Adrenal gland (tissue), 12 donors: ENCODE results near the gene ATP9A. TPM values are rescaled to one million over a fixed set of nuclear protein-coding genes. Genes with fewer than 3 reads are reported as not detected.
"Not testable (repeated sequence)": the region's sequence is repeated elsewhere in the genome, so short reads cannot be mapped to it uniquely, and the experiment has no call there.

ENCODE experiments used
- DNase-seq, 7 donors: peaks; one replicate each; pipeline ENCODE4 v3.0.0-alpha.2; 2019 to 2020
- H3K27ac ChIP-seq, 5 donors: fragments of 200-600 bp; sonication (generic) in 4 of 5; 1 replicate in 3 of 5; 2 replicates in 2 of 5; pipeline versions ENCODE4 v1.5.1 to v1.8.0; 2016 to 2020; ENCODE audit warnings: mild to moderate bottlenecking in 1 of 5
- H3K27me3 ChIP-seq: fragments of 200-600 bp; 2 replicates; pipeline ENCODE4 v1.8.0; 2021
- H3K36me3 ChIP-seq, 2 donors: fragments of 200-600 bp; replicated peaks in 1 of 2; 1 replicate in 1 of 2; 2 replicates in 1 of 2; pipeline versions ENCODE4 v1.5.1 to v1.8.0; 2018 to 2022
- H3K4me1 ChIP-seq, 2 donors: fragments of 200-600 bp; replicated peaks in 1 of 2; 1 replicate in 1 of 2; 2 replicates in 1 of 2; pipeline versions ENCODE4 v1.5.1 to v1.8.0; 2018 to 2021
- H3K4me3 ChIP-seq, 4 donors: fragments of 200-600 bp; sonication (generic) in 3 of 4; one replicate each; pipeline ENCODE4 v1.5.1; 2016 to 2018
- H3K9me3 ChIP-seq, 3 donors: fragments of 200-600 bp; sonication (generic) in 1 of 3; replicated peaks in 1 of 3; 1 replicate in 2 of 3; 2 replicates in 1 of 3; pipeline versions ENCODE4 v1.5.1 to v1.8.0; 2016 to 2021
- CTCF ChIP-seq, 6 experiments: fragments of 450-650 bp in 4 of 6; fragments of 200-600 bp in 2 of 6; sonication (generic) in 1 of 6; IDR thresholded peaks; 1 replicate in 5 of 6; 2 replicates in 1 of 6; pipeline versions ENCODE4 v1.5.1 to v1.8.0; 2016 to 2021; ENCODE audit warnings: antibody characterized with exemption in 6 of 6, mild to moderate bottlenecking in 2 of 6, moderate library complexity in 1 of 6
- POLR2A ChIP-seq, 2 donors: fragments of 450-650 bp; IDR thresholded peaks; one replicate each; pipeline ENCODE4 v1.6.1; 2017; ENCODE audit warnings: antibody characterized with exemption in 2 of 2, mild to moderate bottlenecking in 2 of 2, moderate library complexity in 1 of 2
- WGBS, 4 donors: extraction: QIAGEN DNeasy Blood & Tissue Kit in 2 of 4; methylation state at CpG; one replicate each; pipeline versions ENCODE4 v1.1.5 to v1.1.7; 2013 to 2017; 5-methylcytosine and 5-hydroxymethylcytosine counted together
- intact Hi-C, 2 donors: fragments of 100-400 bp; cut with DNase I; formaldehyde crosslinking; loops; one replicate each; pipeline versions ENCODE4 v1.14.1 to v1.15.0; 2022 to 2023
- polyA plus RNA-seq, 3 donors: library from polyadenylated mRNA; stranded (reverse); fragments of 200-250 nt in 2 of 3; fragments of 350-450 nt in 1 of 3; fragmentation: Illumina TruSeq in 1 of 3; extraction: RNeasy Lipid Tissue Mini Kit (QIAGEN cat#74804) in 1 of 3; gene quantifications; one replicate each; pipeline ENCODE4 v1.2.3, GENCODE V29; 2013 to 2014
- total RNA-seq, 9 donors: library from RNA; depleted of rRNA in 4 of 9; stranded (reverse); fragments of >200 nt in 4 of 9; fragments of 120-200 nt in 1 of 9; fragmentation: NEBNext Ultra II Directional in 1 of 9; extraction: Animal tissue kit (Norgen Biotek cat#: 25700) in 1 of 9; gene quantifications; one replicate each; pipeline versions ENCODE4 v1.1.0 to v1.2.4, GENCODE V29; 2013 to 2023
- donor health status: healthy with polysubstance abuse.
- donor health status: Bipolar disorder and iron deficiency.
- donor health status: DM: yes; HTN: yes; CAD: no.
- donor health status: DM: no; HTN: no; CAD: no.
- donor health status: DM: no; HTN: no; CAD: no.
- donor health status: DM: yes; HTN: yes; CAD: no.

The ATP9A gene
- total and polyA plus RNA-seq, 12 donors: 3.7 to 34.5 (median 16.7) TPM

GRCh38 chr20:51749674-51750036 lies 18.5 kb downstream of the ATP9A start:
- 8 to 17% (median 13%) methylated on average over 1 of the region's 1 CpG for WGBS, 4 donors
- Histone ChIP-seq H3K27ac (peak overlapping the region in 3 of 5 donors; percentile 29 to 88 (median 68)), H3K4me3 (no peak overlapping the region), H3K9me3 (no peaks in the 10 kb centered on the region), H3K4me1 (peaks cover 20 to 21% of the 10 kb centered on the region in 2 donors), H3K27me3 (no peaks in the 10 kb centered on the region), H3K36me3 (no peaks in the 10 kb centered on the region)
- TF ChIP-seq CTCF (IDR thresholded peaks at IDR 0.05) (no peak), POLR2A (IDR thresholded peaks at IDR 0.05) (no peak)
- DNase-seq: peak in 3 of 7 donors; percentile 30 to 56 (median 31)
- intact Hi-C loops: no loop called here

GRCh38 chr20:51747182-51747911 lies 20.8 kb downstream of the ATP9A start:
- intact Hi-C loops: no loop called here
- Histone ChIP-seq H3K27ac (no peak overlapping the region), H3K4me1 (peaks cover 14 to 15% of the 10 kb centered on the region in 2 donors), H3K27me3 (no peaks in the 10 kb centered on the region), H3K4me3 (no peak overlapping the region), H3K36me3 (no peaks in the 10 kb centered on the region), H3K9me3 (no peaks in the 10 kb centered on the region)
- DNase-seq: no peak
- WGBS, 4 donors: 80 to 90% (median 84%) methylated on average over 7 of the region's 7 CpGs
- TF ChIP-seq CTCF (IDR thresholded peaks at IDR 0.05): no peak
- no peak for TF ChIP-seq POLR2A (IDR thresholded peaks at IDR 0.05)

GRCh38 chr20:51745804-51746203 lies 22.4 kb downstream of the ATP9A start:
- WGBS, 4 donors: 89 to 94% (median 92%) methylated on average over 3 of the region's 3 CpGs
- H3K27me3 ChIP-seq: no peaks in the 10 kb centered on the region
- no peak overlapping the region for H3K27ac ChIP-seq
- H3K4me3 ChIP-seq: no peak overlapping the region
- H3K36me3 ChIP-seq: no peaks in the 10 kb centered on the region
- no peaks in the 10 kb centered on the region for H3K9me3 ChIP-seq
- DNase-seq: no peak
- TF ChIP-seq CTCF (IDR thresholded peaks at IDR 0.05): no peak
- no peak for TF ChIP-seq POLR2A (IDR thresholded peaks at IDR 0.05)
- intact Hi-C loops: no loop called here
- H3K4me1 ChIP-seq: peaks cover 8 to 12% of the 10 kb centered on the region in 2 donors

GRCh38 chr20:51740838-51741237 lies 27.4 kb downstream of the ATP9A start:
- no peak overlapping the region for H3K4me3 ChIP-seq
- H3K9me3 ChIP-seq: no peaks in the 10 kb centered on the region
- no peaks in the 10 kb centered on the region for H3K4me1 ChIP-seq
- no peaks in the 10 kb centered on the region for H3K27me3 ChIP-seq
- intact Hi-C loops: no loop called here
- TF ChIP-seq CTCF (IDR thresholded peaks at IDR 0.05) (no peak), POLR2A (IDR thresholded peaks at IDR 0.05) (no peak)
- H3K36me3 ChIP-seq: no peaks in the 10 kb centered on the region
- no peak for DNase-seq
- no peak overlapping the region for H3K27ac ChIP-seq
- 88 to 95% (median 92%) methylated on average over 3 of the region's 3 CpGs for WGBS, 4 donors

GRCh38 chr20:51740308-51740707 lies 27.9 kb downstream of the ATP9A start:
- H3K36me3 ChIP-seq, intact Hi-C loops, H3K27me3 ChIP-seq, H3K4me3 ChIP-seq, DNase-seq, H3K4me1 ChIP-seq, H3K27ac ChIP-seq, H3K9me3 ChIP-seq: not testable (repeated sequence)
- WGBS, 4 donors: 94 to 99% (median 97%) methylated on average over 3 to 7 of the region's 7 CpGs
